Measurements from ENCODE around the gene SPZ1. TPM values are rescaled to one million over a fixed set of nuclear protein-coding genes. Genes with fewer than 3 reads are reported as not detected.

Gene SPZ1
- total RNA-seq, 2 donors from 2014 or later = not detected

GRCh38 chr5:80308526-80308925 is 11.3 kb upstream of the SPZ1 start:
- intact Hi-C loops (cut with DNase I) = no loop called here
- TF ChIP-seq CTCF (IDR thresholded peaks at IDR 0.05) = no peak

GRCh38 chr5:80309871-80310665 is 9.7 kb upstream of the SPZ1 start:
- intact Hi-C loops (cut with DNase I) = loop anchor here (2.0 kb wide), 1 partner anchor 219 kb away; no protein-coding TSS in a partner anchor
- DNase-seq = no peak
- TF ChIP-seq CTCF (IDR thresholded peaks at IDR 0.05) = no peak
- no peaks in the 10 kb centered on the region for H3K27me3 ChIP-seq
- H3K4me3 ChIP-seq = no peak overlapping the region
- no peak overlapping the region for H3K9ac ChIP-seq (ENCODE audit: low read depth in 2 of 2, low read length in 2 of 2)
- H3K9me3 ChIP-seq = no peaks in the 10 kb centered on the region
- no peak overlapping the region for H3K27ac ChIP-seq
- no peaks in the 10 kb centered on the region for H3K4me1 ChIP-seq
- no peaks in the 10 kb centered on the region for H3K36me3 ChIP-seq

More at GRCh38 chr5:80308526-80308925, 11.3 kb upstream of the SPZ1 start:
- no peaks in the 10 kb centered on the region for H3K4me1 ChIP-seq
- no peak for DNase-seq
- H3K4me3 ChIP-seq = no peak overlapping the region
- no peaks in the 10 kb centered on the region for H3K27me3 ChIP-seq
- no peak overlapping the region for H3K27ac ChIP-seq
- H3K9ac ChIP-seq (ENCODE audit: low read depth in 2 of 2, low read length in 2 of 2) = no peak overlapping the region
- H3K36me3 ChIP-seq = no peaks in the 10 kb centered on the region
- no peaks in the 10 kb centered on the region for H3K9me3 ChIP-seq

DNA sequence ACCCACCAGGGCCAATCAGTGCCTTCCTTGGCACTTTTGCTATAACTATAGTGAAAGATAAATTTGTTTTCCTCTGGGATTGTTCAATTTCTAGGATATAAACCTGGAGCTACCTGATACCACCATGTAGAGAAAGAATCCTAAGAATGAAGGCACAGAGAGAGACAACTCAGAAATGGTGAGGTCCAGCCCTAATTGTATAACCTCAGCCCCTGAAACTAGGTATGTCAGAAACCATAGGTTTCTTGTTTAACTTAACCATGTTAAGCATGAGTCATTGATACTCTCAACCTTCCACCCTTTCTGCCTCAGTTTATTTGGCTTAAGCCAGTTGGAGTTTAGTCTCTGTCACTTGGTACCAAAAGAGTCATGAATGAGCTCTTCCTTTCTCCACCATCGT is 4.6 kb upstream of the SPZ1 start:
- no peaks in the 10 kb centered on the region for H3K9me3 ChIP-seq
- no peak overlapping the region for H3K27ac ChIP-seq
- no peak overlapping the region for H3K9ac ChIP-seq (ENCODE audit: low read depth in 2 of 2, low read length in 2 of 2)
- H3K36me3 ChIP-seq = no peaks in the 10 kb centered on the region
- intact Hi-C loops (cut with DNase I) = no loop called here
- DNase-seq = no peak
- no peaks in the 10 kb centered on the region for H3K27me3 ChIP-seq
- TF ChIP-seq CTCF (IDR thresholded peaks at IDR 0.05) = no peak
- H3K4me3 ChIP-seq = no peak overlapping the region
- no peaks in the 10 kb centered on the region for H3K4me1 ChIP-seq

DNA sequence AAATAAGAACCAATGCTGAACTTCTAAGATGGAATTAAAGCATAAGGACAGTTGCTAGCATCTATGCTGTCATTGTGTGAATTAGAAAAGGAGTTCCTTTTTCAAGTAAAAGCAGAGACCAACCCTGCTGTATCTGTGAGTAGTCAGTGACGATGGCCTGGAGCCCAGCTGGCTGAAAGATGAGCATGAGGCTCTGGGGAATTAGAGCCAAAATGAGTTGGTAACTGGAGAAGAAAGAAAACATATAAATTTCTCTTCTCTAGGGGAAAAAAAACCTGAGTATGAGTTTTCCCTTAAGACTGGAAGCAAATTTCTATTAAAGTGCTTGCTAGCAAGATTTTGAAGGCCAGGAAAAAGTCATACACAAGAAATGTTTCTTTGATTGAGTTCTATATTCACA is 1.6 kb upstream of the SPZ1 start:
- TF ChIP-seq CTCF (IDR thresholded peaks at IDR 0.05) = no peak
- DNase-seq = no peak
- Histone ChIP-seq H3K36me3 (no peaks in the 10 kb centered on the region), H3K9ac (ENCODE audit: low read depth in 2 of 2, low read length in 2 of 2) (no peak overlapping the region), H3K4me3 (no peak overlapping the region), H3K4me1 (no peaks in the 10 kb centered on the region), H3K9me3 (no peaks in the 10 kb centered on the region), H3K27me3 (no peaks in the 10 kb centered on the region), H3K27ac (no peak overlapping the region)
- intact Hi-C loops (cut with DNase I) = no loop called here

DNA sequence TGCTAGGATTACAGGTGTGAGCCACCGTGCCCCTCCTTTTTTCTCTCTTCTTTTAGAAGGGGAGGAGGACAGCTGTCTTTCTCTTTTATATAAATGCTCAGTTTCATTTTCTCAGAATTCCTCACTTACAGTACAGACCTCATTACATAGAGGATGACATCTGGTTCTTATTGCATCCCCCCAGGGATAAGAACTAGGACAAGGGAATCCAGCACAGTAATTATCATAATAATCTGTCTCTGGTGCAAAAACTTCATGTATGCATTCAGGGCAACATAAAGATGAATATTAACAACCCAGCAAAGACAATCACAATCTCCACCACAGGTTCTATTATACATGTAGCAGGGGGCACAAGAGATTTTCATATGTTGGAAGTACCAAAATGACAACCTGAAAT is 5.1 kb downstream of the SPZ1 start:
- no peaks in the 10 kb centered on the region for H3K27me3 ChIP-seq
- intact Hi-C loops (cut with DNase I) = no loop called here
- no peaks in the 10 kb centered on the region for H3K36me3 ChIP-seq
- TF ChIP-seq CTCF (IDR thresholded peaks at IDR 0.05) = no peak
- H3K4me3 ChIP-seq = no peak overlapping the region
- no peaks in the 10 kb centered on the region for H3K9me3 ChIP-seq
- DNase-seq = no peak
- no peak overlapping the region for H3K27ac ChIP-seq
- H3K9ac ChIP-seq (ENCODE audit: low read depth in 2 of 2, low read length in 2 of 2) = no peak overlapping the region
- H3K4me1 ChIP-seq = no peaks in the 10 kb centered on the region

Data from colonic mucosa (tissue), 4 donors.